ENCODE measurements around the gene GABBR2.

GRCh38 chr9:98247831-98248657 is 460.7 kb downstream of the GABBR2 start:
- TF ChIP-seq POLR2A (IDR thresholded peaks at IDR 0.05): no peak
- no peak for TF ChIP-seq CTCF (IDR thresholded peaks at IDR 0.05)

Measured in right lobe of liver (tissue), 4 donors.